ENCODE measurements around the gene BRAT1.
A peak's percentile ranks its signal among the peaks of the same experiment; 100 is the strongest.

Gene BRAT1

GRCh38 chr7:2523461-2523936, 31.8 kb downstream of the BRAT1 start:
- DNase-seq (ENCODE audit: low read depth) = no peak

GRCh38 chr7:2522780-2523433, 32.4 kb downstream of the BRAT1 start:
- peak; percentile 79 for DNase-seq (ENCODE audit: low read depth)

- DNase-seq (ENCODE audit: low read depth) = peak; percentile 62
Observed at GRCh38 chr7:2521952-2522591, 33.3 kb downstream of the BRAT1 start.

- DNase-seq (ENCODE audit: low read depth) = peak; percentile 45
Observed at GRCh38 chr7:2521341-2521745, 34.0 kb downstream of the BRAT1 start.

GRCh38 chr7:2520761-2521290, 34.5 kb downstream of the BRAT1 start:
- DNase-seq (ENCODE audit: low read depth) = peak; percentile 49

GRCh38 chr7:2520131-2520760, 35.1 kb downstream of the BRAT1 start:
- peak; percentile 57 for DNase-seq (ENCODE audit: low read depth)

GRCh38 chr7:2519119-2519930, 36.0 kb downstream of the BRAT1 start, which contains the start of gene LFNG:
LFNG (plus strand) TSS chr7:2519774; CDS start chr7:2519862, 88 bp downstream.
- peak; percentile 94 for DNase-seq (ENCODE audit: low read depth)

- DNase-seq (ENCODE audit: low read depth) = no peak
Observed at GRCh38 chr7:2518737-2519118, 36.6 kb downstream of the BRAT1 start.

GRCh38 chr7:2517678-2518507, 37.4 kb downstream of the BRAT1 start:
- DNase-seq (ENCODE audit: low read depth) = peak; percentile 58

GRCh38 chr7:2517026-2517425, 38.3 kb downstream of the BRAT1 start:
- DNase-seq (ENCODE audit: low read depth) = peak; percentile 97

- no peak for DNase-seq (ENCODE audit: low read depth)
Observed at GRCh38 chr7:2516194-2516555, 39.1 kb downstream of the BRAT1 start.

- no peak for DNase-seq (ENCODE audit: low read depth)
Observed at GRCh38 chr7:2515424-2516193, 39.7 kb downstream of the BRAT1 start.

- DNase-seq (ENCODE audit: low read depth) = no peak
Observed at GRCh38 chr7:2514473-2515423, 40.6 kb downstream of the BRAT1 start.

GRCh38 chr7:2513702-2514101, 41.6 kb downstream of the BRAT1 start:
- DNase-seq (ENCODE audit: low read depth) = no peak

- no peak for DNase-seq (ENCODE audit: low read depth)
Observed at GRCh38 chr7:2512713-2513112, 42.6 kb downstream of the BRAT1 start.

- no peak for DNase-seq (ENCODE audit: low read depth)
Observed at GRCh38 chr7:2512179-2512661, 43.1 kb downstream of the BRAT1 start.

GRCh38 chr7:2511769-2512168, 43.6 kb downstream of the BRAT1 start:
- DNase-seq (ENCODE audit: low read depth) = no peak

GRCh38 chr7:2510909-2511768, 44.2 kb downstream of the BRAT1 start:
- DNase-seq (ENCODE audit: low read depth) = no peak

All from ELR (cell line).